ENCODE results near the gene PIGM. TPM values are rescaled to one million over a fixed set of nuclear protein-coding genes. Genes with fewer than 3 reads are reported as not detected.

PIGM gene
- total and polyA plus RNA-seq, 12 donors, result 3.0 to 9.4 (median 7.3) TPM

- 63 to 79% (median 76%) methylated on average over 2 to 4 of the region's 4 CpGs for WGBS, 4 donors
- H3K27ac ChIP-seq, result no peak overlapping the region
These were observed 44.6 kb downstream of the PIGM start for GRCh38 chr1:159987186-159987585.

GRCh38 chr1:159986531-159986930 lies 45.3 kb downstream of the PIGM start:
- WGBS, 4 donors, result 93 to 100% (median 96%) methylated on average over 1 of the region's 1 CpG
- TF ChIP-seq, protein P1, sequence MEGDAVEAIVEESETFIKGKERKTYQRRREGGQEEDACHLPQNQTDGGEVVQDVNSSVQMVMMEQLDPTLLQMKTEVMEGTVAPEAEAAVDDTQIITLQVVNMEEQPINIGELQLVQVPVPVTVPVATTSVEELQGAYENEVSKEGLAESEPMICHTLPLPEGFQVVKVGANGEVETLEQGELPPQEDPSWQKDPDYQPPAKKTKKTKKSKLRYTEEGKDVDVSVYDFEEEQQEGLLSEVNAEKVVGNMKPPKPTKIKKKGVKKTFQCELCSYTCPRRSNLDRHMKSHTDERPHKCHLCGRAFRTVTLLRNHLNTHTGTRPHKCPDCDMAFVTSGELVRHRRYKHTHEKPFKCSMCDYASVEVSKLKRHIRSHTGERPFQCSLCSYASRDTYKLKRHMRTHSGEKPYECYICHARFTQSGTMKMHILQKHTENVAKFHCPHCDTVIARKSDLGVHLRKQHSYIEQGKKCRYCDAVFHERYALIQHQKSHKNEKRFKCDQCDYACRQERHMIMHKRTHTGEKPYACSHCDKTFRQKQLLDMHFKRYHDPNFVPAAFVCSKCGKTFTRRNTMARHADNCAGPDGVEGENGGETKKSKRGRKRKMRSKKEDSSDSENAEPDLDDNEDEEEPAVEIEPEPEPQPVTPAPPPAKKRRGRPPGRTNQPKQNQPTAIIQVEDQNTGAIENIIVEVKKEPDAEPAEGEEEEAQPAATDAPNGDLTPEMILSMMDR (IDR thresholded peaks at IDR 0.05), result no peak
- TF ChIP-seq POLR2A (IDR thresholded peaks at IDR 0.05), result no peak
- no peak overlapping the region for H3K4me3 ChIP-seq

More at GRCh38 chr1:159987186-159987585, 44.6 kb downstream of the PIGM start:
- intact Hi-C loops (cut with DNase I), result no loop called here
- TF ChIP-seq, protein P1 (IDR thresholded peaks at IDR 0.05), result no peak
- no peak for TF ChIP-seq POLR2A (IDR thresholded peaks at IDR 0.05)
- H3K27me3 ChIP-seq, result peaks cover 9% of the 10 kb centered on the region
- H3K36me3 ChIP-seq (replicated peaks in 1 of 2), result no peaks in the 10 kb centered on the region
- no peaks in the 10 kb centered on the region for H3K4me1 ChIP-seq (replicated peaks in 1 of 2)
- no peak for DNase-seq
- H3K9me3 ChIP-seq (replicated peaks in 1 of 3), result no peaks in the 10 kb centered on the region
- no peak overlapping the region for H3K4me3 ChIP-seq

DNA sequence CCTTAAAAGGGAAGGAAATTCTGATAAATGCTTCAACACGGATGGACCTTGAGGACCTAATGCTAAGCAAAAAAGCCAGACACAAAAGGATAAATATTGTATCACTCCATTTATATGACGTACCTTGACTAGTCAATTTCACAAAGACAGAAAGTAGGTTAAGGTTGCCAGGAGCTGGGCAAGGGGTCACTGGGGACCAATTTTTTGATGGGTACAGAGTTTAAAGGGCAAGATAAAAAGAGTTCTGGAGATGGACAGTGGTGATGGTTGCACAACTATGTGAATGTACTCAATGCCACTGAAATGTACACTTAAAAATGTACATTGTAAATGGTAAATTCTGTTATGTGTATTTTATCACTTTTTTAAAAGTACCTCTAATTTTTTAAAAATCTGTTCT lies 45.7 kb downstream of the PIGM start:
- TF ChIP-seq, protein P1 (IDR thresholded peaks at IDR 0.05), result no peak
- TF ChIP-seq POLR2A (IDR thresholded peaks at IDR 0.05), result no peak

More at GRCh38 chr1:159986531-159986930, 45.3 kb downstream of the PIGM start:
- no peak for DNase-seq
- Histone ChIP-seq H3K9me3 (replicated peaks in 1 of 3) (no peaks in the 10 kb centered on the region), H3K36me3 (replicated peaks in 1 of 2) (no peaks in the 10 kb centered on the region), H3K27ac (no peak overlapping the region), H3K4me1 (replicated peaks in 1 of 2) (no peaks in the 10 kb centered on the region), H3K27me3 (peaks cover 6% of the 10 kb centered on the region)
- intact Hi-C loops (cut with DNase I), result no loop called here

GRCh38 chr1:159985473-159985872 lies 46.3 kb downstream of the PIGM start:
- no peak for DNase-seq
- no peak overlapping the region for H3K27ac ChIP-seq
- intact Hi-C loops (cut with DNase I), result no loop called here
- peaks cover 9% of the 10 kb centered on the region for H3K27me3 ChIP-seq
- H3K36me3 ChIP-seq (replicated peaks in 1 of 2), result no peaks in the 10 kb centered on the region
- no peaks in the 10 kb centered on the region for H3K4me1 ChIP-seq (replicated peaks in 1 of 2)
- WGBS, 4 donors, result 84 to 92% (median 89%) methylated on average over 6 of the region's 6 CpGs
- TF ChIP-seq, protein P1 (IDR thresholded peaks at IDR 0.05), result no peak
- no peak for TF ChIP-seq POLR2A (IDR thresholded peaks at IDR 0.05)
- H3K9me3 ChIP-seq (replicated peaks in 1 of 3), result no peaks in the 10 kb centered on the region
- no peak overlapping the region for H3K4me3 ChIP-seq

More for the DNA sequence above, 45.7 kb downstream of the PIGM start:
- no peaks in the 10 kb centered on the region for H3K36me3 ChIP-seq (replicated peaks in 1 of 2)
- DNase-seq, result no peak
- no peak overlapping the region for H3K4me3 ChIP-seq
- peaks cover 6% of the 10 kb centered on the region for H3K27me3 ChIP-seq
- WGBS, 4 donors, result 58 to 77% (median 70%) methylated on average over 2 of the region's 2 CpGs
- no peaks in the 10 kb centered on the region for H3K9me3 ChIP-seq (replicated peaks in 1 of 3)
- H3K27ac ChIP-seq, result no peak overlapping the region
- H3K4me1 ChIP-seq (replicated peaks in 1 of 2), result no peaks in the 10 kb centered on the region
- intact Hi-C loops (cut with DNase I), result no loop called here
